CD14-positive monocyte (primary cell): ENCODE results near the gene PAQR6. TPM values are rescaled to one million over a fixed set of nuclear protein-coding genes. Genes with fewer than 3 reads are reported as not detected.

Source experiments
- DNase-seq, 3 donors: peaks; one replicate each; pipeline ENCODE4 v3.0.0-alpha.2; 2011 to 2022
- H2AFZ ChIP-seq: 2 replicates; pipeline ENCODE4 v1.6.0; 2012; ENCODE audit warnings: mild to moderate bottlenecking, low read depth, low read length, inconsistent platforms; ENCODE audit not compliant: insufficient read depth, poor library complexity, severe bottlenecking
- H3K27ac ChIP-seq, 2 donors: 1 replicate in 1 of 2; 2 replicates in 1 of 2; pipeline ENCODE4 v1.5.1; 2012 to 2013; ENCODE audit warnings: low read length in 2 of 2, control low read depth in 1 of 2, inconsistent platforms in 1 of 2, low read depth in 1 of 2, mild to moderate bottlenecking in 1 of 2
- H3K27me3 ChIP-seq, 2 donors: one replicate each; pipeline versions ENCODE4 v1.6.0 to v1.6.1; 2011 to 2013; ENCODE audit warnings: low read length in 2 of 2; ENCODE audit not compliant: control insufficient read depth in 2 of 2, insufficient read depth in 2 of 2
- H3K36me3 ChIP-seq, 2 donors: replicated peaks in 1 of 2; 1 replicate in 1 of 2; 2 replicates in 1 of 2; pipeline versions ENCODE4 v1.5.1 to v1.6.1; 2012 to 2013; ENCODE audit warnings: low read length in 2 of 2, control low read depth in 1 of 2, inconsistent platforms in 1 of 2, mild to moderate bottlenecking in 1 of 2; ENCODE audit not compliant: insufficient read depth in 2 of 2, control insufficient read depth in 1 of 2
- H3K4me1 ChIP-seq, 2 donors: 1 replicate in 1 of 2; 2 replicates in 1 of 2; pipeline versions ENCODE4 v1.5.1 to v1.6.1; 2012 to 2013; ENCODE audit warnings: low read length in 2 of 2, control low read depth in 1 of 2, inconsistent platforms in 1 of 2, mild to moderate bottlenecking in 1 of 2, moderate library complexity in 1 of 2; ENCODE audit not compliant: insufficient read depth in 2 of 2, control insufficient read depth in 1 of 2
- H3K4me2 ChIP-seq: replicated peaks from 2 replicates; pipeline ENCODE3; 2012; ENCODE audit warnings: low read length, moderate library complexity, mild to moderate bottlenecking; ENCODE audit not compliant: poor library complexity, severe bottlenecking; ENCODE audit errors: extremely low read depth
- H3K4me3 ChIP-seq, 3 experiments: fragments of 200-600 bp in 1 of 3; sonication (generic) in 1 of 3; replicated peaks in 1 of 3; 1 replicate in 2 of 3; 2 replicates in 1 of 3; pipeline ENCODE4 v1.5.1; 2011 to 2013; ENCODE audit warnings: low read length in 3 of 3, mild to moderate bottlenecking in 3 of 3, control low read depth in 2 of 3, low read depth in 2 of 3, inconsistent platforms in 1 of 3, moderate library complexity in 1 of 3
- H3K79me2 ChIP-seq: 2 replicates; pipeline ENCODE4 v1.6.0; 2012; ENCODE audit warnings: mild to moderate bottlenecking, control low read depth, inconsistent platforms, low read length, moderate library complexity; ENCODE audit not compliant: insufficient read depth
- H3K9ac ChIP-seq: 2 replicates; pipeline ENCODE4 v1.6.0; 2017; ENCODE audit warnings: low read length, mild to moderate bottlenecking; ENCODE audit not compliant: insufficient read depth, poor library complexity, severe bottlenecking
- H3K9me3 ChIP-seq, 2 donors: replicated peaks in 1 of 2; 1 replicate in 1 of 2; 2 replicates in 1 of 2; pipeline versions ENCODE4 v1.5.1 to v1.6.1; 2012 to 2013; ENCODE audit warnings: low read length in 2 of 2, control low read depth in 1 of 2; ENCODE audit not compliant: control insufficient read depth in 1 of 2, insufficient read depth in 1 of 2
- H4K20me1 ChIP-seq: 2 replicates; pipeline ENCODE4 v1.6.0; 2012; ENCODE audit warnings: mild to moderate bottlenecking, low read length, control low read depth, moderate library complexity; ENCODE audit not compliant: insufficient read depth
- H3K27ac Mint-ChIP-seq, 7 donors: one replicate each; pipeline ENCODE4 v1.8.0; 2020; ENCODE audit warnings: mild to moderate bottlenecking in 7 of 7, mixed read lengths in 7 of 7, moderate library complexity in 6 of 7, inconsistent platforms in 2 of 7
- H3K27me3 Mint-ChIP-seq, 3 donors: one replicate each; pipeline ENCODE4 v1.8.0; 2021 to 2022; ENCODE audit warnings: low read depth in 3 of 3, mild to moderate bottlenecking in 3 of 3, mixed read lengths in 3 of 3, moderate library complexity in 3 of 3, inconsistent platforms in 1 of 3
- H3K36me3 Mint-ChIP-seq, 2 donors: one replicate each; pipeline ENCODE4 v1.8.0; 2020; ENCODE audit warnings: mixed read lengths in 2 of 2, inconsistent platforms in 1 of 2, mild to moderate bottlenecking in 1 of 2
- H3K4me1 Mint-ChIP-seq: one replicate; pipeline ENCODE4 v1.8.0; 2020; ENCODE audit warnings: mild to moderate bottlenecking, mixed read lengths
- H3K4me3 Mint-ChIP-seq, 2 donors: one replicate each; pipeline ENCODE4 v1.8.0; 2020; ENCODE audit warnings: mild to moderate bottlenecking in 2 of 2, mixed read lengths in 2 of 2, moderate library complexity in 1 of 2
- H3K9me3 Mint-ChIP-seq, 7 donors: one replicate each; pipeline ENCODE4 v1.8.0; 2020 to 2022; ENCODE audit warnings: mixed read lengths in 7 of 7, mild to moderate bottlenecking in 6 of 7, moderate library complexity in 6 of 7, inconsistent platforms in 2 of 7
- CTCF ChIP-seq: fragments of 200-600 bp; IDR thresholded peaks from one replicate; pipeline ENCODE4 v1.8.0; 2022; ENCODE audit warnings: antibody characterized with exemption, mild to moderate bottlenecking
- WGBS: methylation state at CpG from one replicate; pipeline ENCODE4 v1.1.5; 2013; ENCODE audit warnings: missing lambda C conversion rate; ENCODE audit not compliant: insufficient coverage; 5-methylcytosine and 5-hydroxymethylcytosine counted together
- intact Hi-C, 2 donors: fragments of 100-400 bp; cut with micrococcal nuclease; formaldehyde crosslinking; loops; one replicate each; pipeline versions ENCODE4 v1.15.0 to v1.15.1; 2023
- polyA plus RNA-seq, 3 donors: library from polyadenylated mRNA; depleted of rRNA in 1 of 3; unstranded in 2 of 3; stranded (reverse) in 1 of 3; fragments of 300-500 nt in 2 of 3; fragments of >200 nt in 1 of 3; fragmentation: Illumina TruSeq in 2 of 3; gene quantifications; 1 replicate in 2 of 3; 2 replicates in 1 of 3; pipeline ENCODE4 v1.2.3, GENCODE V29; 2012 to 2021

PAQR6 gene
- polyA plus RNA-seq, 3 donors = 7.7 TPM; not detected in 2

- H3K4me3 ChIP-seq = no peak overlapping the region
- no peak overlapping the region for H2AFZ ChIP-seq
- no peak overlapping the region for H3K9ac ChIP-seq
- intact Hi-C loops = no loop called here
- Mint-ChIP-seq H3K27ac (no peak overlapping the region), H3K4me1 (peaks cover 1% of the 10 kb centered on the region), H3K27me3 (no peaks in the 10 kb centered on the region), H3K9me3 (peaks cover 0 to 1% (median 0%) of the 10 kb centered on the region in 7 donors), H3K36me3 (peaks cover 49 to 71% of the 10 kb centered on the region in 2 donors), H3K4me3 (no peak overlapping the region)
- no peak overlapping the region for H3K27ac ChIP-seq
- no peaks in the 10 kb centered on the region for H3K9me3 ChIP-seq
- H3K27me3 ChIP-seq = no peaks in the 10 kb centered on the region
- no peak for TF ChIP-seq CTCF
- peaks cover 35 to 70% of the 10 kb centered on the region in 2 donors for H3K36me3 ChIP-seq
- no peaks in the 10 kb centered on the region for H4K20me1 ChIP-seq
- no CpG with 5 or more reads among the region's 1 CpG for WGBS
- H3K4me1 ChIP-seq = no peaks in the 10 kb centered on the region
- DNase-seq = no peak
- H3K4me2 ChIP-seq = no peak overlapping the region
- no peaks in the 10 kb centered on the region for H3K79me2 ChIP-seq
Observed at GRCh38 chr1:156230473-156230837, 17.4 kb downstream of the PAQR6 start.

GRCh38 chr1:156229809-156230472 is 17.9 kb downstream of the PAQR6 start:
- intact Hi-C loops = loop anchor here in 1 of 2 donors (5.0 kb wide), 2 partner anchors 83 to 138 kb away; no protein-coding TSS in a partner anchor
- no peak overlapping the region for H3K27ac Mint-ChIP-seq
- WGBS = 85% methylated on average over 4 of the region's 11 CpGs
- no peaks in the 10 kb centered on the region for H4K20me1 ChIP-seq
- no peak overlapping the region for H3K4me3 Mint-ChIP-seq
- no peaks in the 10 kb centered on the region for H3K27me3 Mint-ChIP-seq
- no peaks in the 10 kb centered on the region for H3K79me2 ChIP-seq
- no peak overlapping the region for H3K9ac ChIP-seq
- H3K27me3 ChIP-seq = no peaks in the 10 kb centered on the region
- H3K36me3 Mint-ChIP-seq = peaks cover 51 to 66% of the 10 kb centered on the region in 2 donors
- H3K9me3 ChIP-seq = no peaks in the 10 kb centered on the region
- H3K4me1 Mint-ChIP-seq = peaks cover 4% of the 10 kb centered on the region
- no peaks in the 10 kb centered on the region for H3K4me1 ChIP-seq
- peaks cover 35 to 68% of the 10 kb centered on the region in 2 donors for H3K36me3 ChIP-seq
- H3K27ac ChIP-seq = no peak overlapping the region
- peaks cover 0 to 1% (median 0%) of the 10 kb centered on the region in 7 donors for H3K9me3 Mint-ChIP-seq
- TF ChIP-seq CTCF = no peak
- no peak overlapping the region for H2AFZ ChIP-seq
- no peak overlapping the region for H3K4me2 ChIP-seq
- DNase-seq = no peak
- H3K4me3 ChIP-seq = no peak overlapping the region
